HG03103 (cell line): ENCODE measurements around the gene IGSF9B.
A peak's percentile ranks its signal among the peaks of the same experiment; 100 is the strongest.

Source experiments
- ATAC-seq: cut with Tn5 transposase; IDR thresholded peaks from one replicate; pipeline ENCODE4 v1.9.1; 2021; ENCODE audit warnings: low read depth; ENCODE audit not compliant: unreplicated experiment

The IGSF9B gene

DNA sequence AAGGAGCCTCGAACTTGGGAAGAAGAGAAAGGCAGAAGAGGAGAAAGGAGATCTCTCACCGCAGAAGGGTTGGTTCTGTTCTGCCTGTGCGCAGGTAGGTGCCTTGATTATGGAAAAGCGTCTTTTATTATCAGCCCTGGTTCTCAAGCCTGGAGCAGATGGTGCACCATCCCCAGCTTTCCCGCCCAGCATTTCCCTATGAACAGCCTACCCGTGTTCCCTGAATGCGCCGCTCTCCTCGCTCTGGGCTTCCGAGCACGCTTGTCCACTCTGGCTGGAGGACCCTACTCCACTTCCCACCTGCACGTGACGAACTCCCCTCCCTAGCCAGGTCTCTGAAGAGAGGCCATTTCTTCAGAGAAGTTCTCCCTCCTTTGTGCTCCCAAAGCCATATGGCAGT is 15.2 kb downstream of the IGSF9B start:
- ATAC-seq, result no peak

DNA sequence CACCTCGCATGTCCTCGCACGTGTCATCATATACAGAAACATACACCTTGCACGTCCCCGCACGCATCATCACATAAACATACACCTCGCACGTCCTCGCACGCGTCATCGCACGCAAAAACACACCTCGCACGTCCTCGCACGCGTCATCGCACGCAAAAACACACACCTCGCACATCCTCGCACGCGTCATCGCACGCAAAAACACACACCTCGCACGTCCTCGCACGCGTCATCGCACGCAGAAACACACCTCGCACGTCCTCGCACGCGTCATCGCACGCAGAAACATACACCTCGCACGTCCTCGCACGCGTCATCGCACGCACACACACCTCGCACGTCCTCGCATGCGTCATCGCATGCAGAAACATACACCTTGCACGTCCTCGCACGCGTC is 16.7 kb downstream of the IGSF9B start:
- no peak for ATAC-seq

- ATAC-seq, result no peak
These were observed 17.2 kb downstream of the IGSF9B start for GRCh38 chr11:133939558-133939957.

DNA sequence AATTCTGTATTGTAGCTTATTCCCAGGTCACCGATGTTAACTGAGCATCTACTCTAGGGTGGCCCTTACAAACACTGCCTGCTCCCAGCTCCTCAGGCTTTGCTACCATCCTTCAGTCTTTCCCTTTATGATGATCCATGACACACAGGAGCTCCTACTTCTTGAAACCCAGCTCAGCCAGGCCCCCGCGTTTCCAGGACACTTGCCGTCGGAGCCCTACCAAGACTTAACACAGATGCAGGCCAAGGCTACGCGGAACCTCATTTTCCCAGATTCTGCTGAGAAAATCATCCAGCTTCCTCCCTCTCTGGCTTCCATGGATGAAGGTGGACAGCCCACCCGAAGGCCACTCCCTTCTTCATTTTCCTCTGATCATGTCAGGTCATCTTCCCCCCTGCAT is 18.6 kb downstream of the IGSF9B start:
- ATAC-seq, result no peak

DNA sequence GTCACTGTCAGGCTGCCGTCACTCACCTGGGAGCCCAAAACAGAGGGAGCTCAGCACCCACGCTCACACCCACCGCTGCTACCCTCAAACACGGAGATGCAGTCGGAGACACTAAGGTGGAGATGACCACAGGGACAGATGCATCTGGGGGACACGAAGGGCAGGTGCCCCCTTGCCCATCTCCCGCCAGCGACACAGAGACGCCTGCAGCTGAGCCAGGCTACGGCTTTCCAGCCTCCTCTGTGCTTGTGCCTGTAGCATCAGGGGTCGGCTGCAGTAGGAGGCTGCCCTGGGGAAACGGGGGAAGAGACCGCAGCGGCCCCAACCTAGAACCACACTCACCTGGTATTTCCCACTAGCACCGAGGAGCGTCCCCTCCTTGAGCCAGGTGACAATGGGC is 19.3 kb downstream of the IGSF9B start:
- ATAC-seq, result no peak

DNA sequence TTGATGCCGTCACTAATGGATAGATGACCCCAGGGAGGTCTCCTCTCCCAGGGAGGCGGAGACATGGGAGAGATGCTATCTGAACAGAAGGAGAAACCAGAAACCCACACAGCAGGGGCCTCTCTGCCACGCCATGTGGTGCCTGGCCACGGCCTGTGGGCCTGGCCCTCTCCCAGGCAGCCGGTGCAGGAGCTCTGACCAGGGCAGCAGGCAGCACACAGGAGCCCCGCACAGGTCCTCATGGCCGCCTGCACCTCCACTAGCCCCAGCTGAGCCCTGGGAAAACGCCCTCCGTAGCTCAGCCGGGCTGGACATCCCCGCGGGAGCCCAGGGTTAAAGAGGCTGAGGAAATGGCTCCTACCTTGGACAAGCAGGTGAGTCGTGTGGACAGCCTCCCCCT is 19.8 kb downstream of the IGSF9B start:
- ATAC-seq, result no peak

GRCh38 chr11:133936592-133936991 is 20.2 kb downstream of the IGSF9B start:
- ATAC-seq, result no peak

- ATAC-seq, result no peak
These were observed 20.6 kb downstream of the IGSF9B start for GRCh38 chr11:133936136-133936535.

DNA sequence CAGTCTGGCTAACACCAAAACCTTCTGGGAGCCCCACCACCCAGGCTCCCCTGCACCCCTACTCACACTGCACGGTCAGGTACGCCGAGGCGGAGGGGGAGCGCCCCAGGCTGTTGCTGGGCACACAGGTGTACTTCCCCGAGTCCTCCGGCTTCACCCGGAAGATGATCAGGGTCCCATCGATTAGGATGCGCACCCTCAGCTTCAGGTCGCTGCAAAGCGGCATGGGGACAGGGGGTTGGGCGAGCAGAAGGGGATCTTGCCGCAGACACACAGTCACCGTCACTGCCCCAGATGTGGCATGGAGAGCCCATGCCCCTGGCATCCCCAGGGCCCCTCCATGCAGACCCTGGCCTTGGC is 21.2 kb downstream of the IGSF9B start:
- no peak for ATAC-seq

GRCh38 chr11:133934599-133935550 is 21.9 kb downstream of the IGSF9B start:
- no peak for ATAC-seq

- ATAC-seq, result no peak
These were observed 22.7 kb downstream of the IGSF9B start for GRCh38 chr11:133934096-133934495.

GRCh38 chr11:133931449-133932060 is 25.2 kb downstream of the IGSF9B start:
- ATAC-seq, result no peak

- ATAC-seq, result no peak
These were observed 25.9 kb downstream of the IGSF9B start for GRCh38 chr11:133930767-133931448.

- no peak for ATAC-seq
These were observed 26.6 kb downstream of the IGSF9B start for GRCh38 chr11:133930053-133930766.

GRCh38 chr11:133929401-133930052 is 27.2 kb downstream of the IGSF9B start:
- ATAC-seq, result no peak

GRCh38 chr11:133928628-133929059 is 28.1 kb downstream of the IGSF9B start:
- ATAC-seq, result no peak

GRCh38 chr11:133927690-133928627 is 28.8 kb downstream of the IGSF9B start:
- ATAC-seq, result peak; percentile 88

DNA sequence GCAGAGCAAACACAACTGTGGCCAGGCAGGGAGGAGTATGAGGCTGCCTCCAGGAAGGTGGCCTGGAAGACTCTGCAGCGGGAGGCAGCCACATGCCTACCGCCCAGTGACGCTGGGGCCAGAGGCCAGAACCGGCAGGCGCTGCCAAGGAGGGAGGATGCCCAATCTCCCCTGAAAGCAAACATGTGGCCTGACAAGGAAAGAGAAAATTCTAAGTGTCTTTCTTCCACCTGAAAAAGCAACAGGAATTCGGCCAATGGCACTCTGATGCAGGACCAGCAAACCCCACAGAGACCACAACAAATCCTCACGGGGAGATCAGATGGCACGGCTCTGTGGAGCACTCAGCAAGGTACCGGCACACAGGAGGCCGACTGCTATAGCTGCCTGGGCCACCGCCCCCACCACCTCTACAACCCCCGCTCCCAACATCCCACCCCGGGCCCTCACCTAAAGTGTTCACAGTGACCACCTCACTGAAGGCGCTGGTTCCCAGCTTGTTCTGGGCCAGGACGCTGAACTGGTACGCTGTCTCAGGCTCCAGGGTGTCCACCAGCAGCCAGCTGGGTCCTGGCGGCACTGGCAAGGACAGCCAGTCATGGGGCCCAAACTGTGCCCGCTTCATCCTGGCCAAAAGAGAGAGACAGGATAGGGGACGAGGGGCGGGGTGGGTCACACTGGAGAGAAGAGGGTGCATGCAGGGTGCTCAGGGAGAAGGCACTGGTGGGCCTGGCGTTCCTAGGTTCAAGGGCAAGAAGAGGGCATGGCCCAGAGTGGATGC is 30.1 kb downstream of the IGSF9B start:
- no peak for ATAC-seq
